ENCODE results near the gene MICAL2.

Gene MICAL2

DNA sequence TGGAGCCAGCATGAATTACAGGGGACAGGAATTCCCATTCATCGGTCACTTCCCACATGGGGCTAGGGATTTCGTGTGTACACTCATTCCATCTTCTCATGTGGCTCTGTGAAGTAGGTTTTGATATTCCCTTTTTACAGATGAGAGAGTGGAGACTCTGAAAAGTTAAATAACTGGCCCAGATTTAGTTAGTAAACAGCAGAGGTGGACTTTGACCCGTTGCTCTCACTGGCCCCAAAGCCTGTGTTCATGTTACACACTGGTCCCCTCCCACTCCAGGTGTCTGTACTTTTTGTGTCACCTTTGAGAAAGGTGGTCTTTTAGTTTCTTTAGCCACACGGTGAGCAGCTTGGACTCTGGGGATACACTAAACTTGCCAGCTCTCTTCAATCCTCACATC lies 108.5 kb downstream of the MICAL2 start:
- no peaks in the 10 kb centered on the region for H3K9me3 ChIP-seq (ENCODE audit: severe bottlenecking)
- no peak overlapping the region for H3K4me3 ChIP-seq (ENCODE audit: low read depth, low read length)
- TF ChIP-seq, protein P1, sequence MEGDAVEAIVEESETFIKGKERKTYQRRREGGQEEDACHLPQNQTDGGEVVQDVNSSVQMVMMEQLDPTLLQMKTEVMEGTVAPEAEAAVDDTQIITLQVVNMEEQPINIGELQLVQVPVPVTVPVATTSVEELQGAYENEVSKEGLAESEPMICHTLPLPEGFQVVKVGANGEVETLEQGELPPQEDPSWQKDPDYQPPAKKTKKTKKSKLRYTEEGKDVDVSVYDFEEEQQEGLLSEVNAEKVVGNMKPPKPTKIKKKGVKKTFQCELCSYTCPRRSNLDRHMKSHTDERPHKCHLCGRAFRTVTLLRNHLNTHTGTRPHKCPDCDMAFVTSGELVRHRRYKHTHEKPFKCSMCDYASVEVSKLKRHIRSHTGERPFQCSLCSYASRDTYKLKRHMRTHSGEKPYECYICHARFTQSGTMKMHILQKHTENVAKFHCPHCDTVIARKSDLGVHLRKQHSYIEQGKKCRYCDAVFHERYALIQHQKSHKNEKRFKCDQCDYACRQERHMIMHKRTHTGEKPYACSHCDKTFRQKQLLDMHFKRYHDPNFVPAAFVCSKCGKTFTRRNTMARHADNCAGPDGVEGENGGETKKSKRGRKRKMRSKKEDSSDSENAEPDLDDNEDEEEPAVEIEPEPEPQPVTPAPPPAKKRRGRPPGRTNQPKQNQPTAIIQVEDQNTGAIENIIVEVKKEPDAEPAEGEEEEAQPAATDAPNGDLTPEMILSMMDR (IDR thresholded peaks at IDR 0.05; ENCODE audit: low read depth, low read length), result no peak
- no peak for DNase-seq
- H3K36me3 ChIP-seq, result no peaks in the 10 kb centered on the region
- no peak overlapping the region for H3K27ac ChIP-seq
- no peaks in the 10 kb centered on the region for H3K27me3 ChIP-seq (ENCODE audit: insufficient read depth, low read depth, severe bottlenecking)

DNA sequence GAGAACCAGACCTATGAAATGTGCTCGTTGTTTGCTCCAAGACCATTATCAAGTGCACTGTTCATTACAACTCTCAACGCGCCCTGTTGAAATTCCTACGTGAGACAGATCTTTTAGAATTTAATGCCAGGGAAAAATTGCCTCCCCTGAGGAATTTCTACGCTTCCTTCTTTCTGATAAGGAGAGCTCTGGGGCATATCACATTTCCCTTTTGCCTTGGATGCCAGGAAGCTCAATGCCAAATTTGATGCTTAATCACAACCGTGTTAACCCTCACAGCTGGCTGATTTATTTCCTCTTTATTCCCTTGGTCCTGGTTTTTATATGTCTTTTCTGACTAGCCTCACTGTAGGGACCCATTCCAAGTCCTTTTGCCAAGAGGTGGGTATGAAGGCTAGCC lies 109.4 kb downstream of the MICAL2 start:
- no peak for DNase-seq
- no peaks in the 10 kb centered on the region for H3K36me3 ChIP-seq
- H3K27me3 ChIP-seq (ENCODE audit: insufficient read depth, low read depth, severe bottlenecking), result no peaks in the 10 kb centered on the region
- TF ChIP-seq, protein P1 (IDR thresholded peaks at IDR 0.05; ENCODE audit: low read depth, low read length), result no peak
- H3K4me3 ChIP-seq (ENCODE audit: low read depth, low read length), result no peak overlapping the region
- H3K9me3 ChIP-seq (ENCODE audit: severe bottlenecking), result no peaks in the 10 kb centered on the region
- no peak overlapping the region for H3K27ac ChIP-seq

DNA sequence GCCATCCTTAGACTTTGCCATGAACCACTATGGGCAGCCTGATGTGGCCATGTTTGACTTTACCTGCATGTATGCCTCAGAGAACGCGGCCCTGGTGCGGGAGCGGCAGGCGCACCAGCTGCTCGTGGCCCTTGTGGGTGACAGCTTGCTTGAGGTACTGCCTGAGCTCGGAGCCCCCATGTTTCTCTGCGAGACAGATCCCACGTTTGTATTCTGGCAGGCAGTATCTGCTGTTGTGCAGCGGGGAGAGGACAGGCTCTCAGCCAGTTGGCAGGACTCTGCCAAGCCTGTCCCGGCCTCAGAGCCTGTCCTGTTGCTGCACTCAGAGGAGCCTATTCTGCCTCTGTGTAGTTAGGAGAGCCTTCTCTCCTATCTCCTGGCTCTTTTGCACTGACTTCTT lies 109.9 kb downstream of the MICAL2 start:
- no peak for DNase-seq
- peak overlapping the region; percentile 77 for H3K27ac ChIP-seq
- TF ChIP-seq, protein P1 (IDR thresholded peaks at IDR 0.05; ENCODE audit: low read depth, low read length), result no peak
- H3K4me3 ChIP-seq (ENCODE audit: low read depth, low read length), result no peak overlapping the region
- no peaks in the 10 kb centered on the region for H3K36me3 ChIP-seq
- H3K27me3 ChIP-seq (ENCODE audit: insufficient read depth, low read depth, severe bottlenecking), result no peaks in the 10 kb centered on the region
- H3K9me3 ChIP-seq (ENCODE audit: severe bottlenecking), result no peaks in the 10 kb centered on the region

DNA sequence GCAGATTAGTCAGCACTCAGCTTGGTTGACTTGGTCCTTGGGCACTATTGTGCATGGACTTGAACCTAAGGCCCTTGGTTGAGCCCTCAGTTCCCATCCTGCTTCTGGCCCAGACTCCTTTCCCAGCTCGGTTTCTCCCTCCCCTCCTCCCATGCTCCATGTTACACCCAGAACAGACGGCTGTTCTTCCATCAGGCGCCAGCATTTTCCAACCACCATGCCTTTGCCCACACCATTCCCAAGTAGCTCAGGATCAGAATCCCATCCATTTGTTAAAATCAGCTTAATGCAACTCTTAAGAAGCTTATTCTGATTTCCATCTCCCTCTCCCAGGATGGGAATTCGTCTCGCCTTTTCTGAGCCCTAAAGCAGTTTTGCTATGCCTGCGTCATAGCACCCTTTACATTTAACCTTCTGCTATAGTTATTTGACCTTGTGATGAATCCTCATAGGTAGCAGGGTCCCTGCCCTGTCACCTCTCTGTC lies 110.7 kb downstream of the MICAL2 start:
- Histone ChIP-seq H3K36me3 (no peaks in the 10 kb centered on the region), H3K27ac (peak overlapping the region; percentile 77)
- DNase-seq, result peak; percentile 86

DNA sequence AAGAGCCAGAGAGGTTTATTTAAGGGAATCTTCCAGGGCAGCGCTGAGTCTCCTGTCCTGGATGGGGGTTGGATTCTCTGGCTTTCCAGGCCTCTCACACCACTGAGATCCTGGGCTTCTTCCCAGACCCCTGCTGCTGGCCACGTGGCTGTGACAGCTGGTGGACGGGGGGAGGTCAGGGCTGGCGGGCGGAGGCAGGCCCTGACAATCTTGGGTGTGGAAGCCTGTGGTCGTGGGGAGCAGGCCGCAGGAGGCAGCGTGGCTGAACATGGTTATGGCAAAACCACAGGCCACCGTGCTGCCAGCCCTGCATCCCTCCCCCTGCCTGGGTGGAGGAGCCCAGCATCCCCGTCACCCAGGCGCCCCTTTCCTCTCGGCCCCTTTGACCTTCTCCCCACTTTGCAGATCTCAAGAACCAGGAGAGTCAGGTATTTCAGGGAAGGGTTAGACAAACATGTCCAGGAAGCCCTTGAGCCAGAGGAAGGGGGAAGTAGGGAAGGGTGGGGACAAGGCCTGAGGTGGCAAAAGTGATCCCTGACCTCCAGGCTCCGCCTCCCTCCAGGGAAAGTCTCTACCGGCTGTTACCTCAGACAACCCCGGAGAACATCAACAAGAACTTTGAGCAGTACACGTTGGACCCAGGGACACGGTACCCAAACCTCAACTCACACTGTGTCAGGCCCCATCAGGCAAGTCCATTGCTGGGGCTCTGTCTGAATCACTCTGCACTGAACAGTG lies 111.8 kb downstream of the MICAL2 start:
- H3K36me3 ChIP-seq, result peaks cover 4% of the 10 kb centered on the region; the same call in 1 of the 2 replicates
- TF ChIP-seq, protein P1 (IDR thresholded peaks at IDR 0.05; ENCODE audit: low read depth, low read length), result no peak
- DNase-seq, result peak; percentile 93

More for the DNA sequence above, 110.7 kb downstream of the MICAL2 start:
- H3K9me3 ChIP-seq (ENCODE audit: severe bottlenecking), result no peaks in the 10 kb centered on the region
- H3K4me3 ChIP-seq (ENCODE audit: low read depth, low read length), result no peak overlapping the region
- TF ChIP-seq, protein P1 (IDR thresholded peaks at IDR 0.05; ENCODE audit: low read depth, low read length), result no peak
- no peaks in the 10 kb centered on the region for H3K27me3 ChIP-seq (ENCODE audit: insufficient read depth, low read depth, severe bottlenecking)

More for the DNA sequence above, 111.8 kb downstream of the MICAL2 start:
- Histone ChIP-seq H3K9me3 (ENCODE audit: severe bottlenecking) (no peaks in the 10 kb centered on the region), H3K27me3 (ENCODE audit: insufficient read depth, low read depth, severe bottlenecking) (no peaks in the 10 kb centered on the region), H3K27ac (peak overlapping the region; percentile 77), H3K4me3 (ENCODE audit: low read depth, low read length) (no peak overlapping the region)

Measured in WERI-Rb-1 (cell line).